OCI-LY3 (cell line): Measurements from ENCODE around the gene ARHGAP26.

Experiments
- CTCF ChIP-seq: fragments of 200-600, 300-600 bp; sonication (generic); IDR thresholded peaks from 2 replicates; pipeline ENCODE4 v1.5.1; 2014; ENCODE audit warnings: antibody characterized with exemption, low read length, low read depth
- EZH2phosphoT487 ChIP-seq: fragments of 200-600 bp; shearing (Covaris generic); IDR thresholded peaks from 2 replicates; pipeline ENCODE4 v1.6.1; 2018; ENCODE audit warnings: antibody characterized with exemption, mixed run types, low read depth

DNA sequence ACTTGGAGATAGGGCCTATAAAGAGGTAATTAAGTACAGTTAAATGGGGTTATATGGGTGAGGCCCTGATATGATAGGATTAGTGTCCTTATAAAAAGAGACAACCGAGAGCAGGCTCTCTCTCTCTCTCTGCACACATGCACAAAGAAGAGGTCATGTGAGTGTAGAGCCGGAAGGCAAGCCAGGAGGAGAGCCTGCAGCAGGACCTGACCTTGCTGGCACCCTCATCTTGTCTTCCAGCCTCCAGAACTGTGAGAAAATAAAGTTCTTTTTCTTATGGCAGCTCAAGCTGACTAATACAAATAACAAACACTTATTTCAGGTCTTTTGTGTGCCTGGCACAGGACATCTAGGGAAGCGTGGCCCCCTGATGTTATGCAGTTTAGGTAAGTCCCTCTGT lies 62.1 kb downstream of the ARHGAP26 start:
- TF ChIP-seq CTCF (no peak), EZH2phosphoT487 (no peak)
